Transverse colon (tissue), 4 donors: Measurements from ENCODE around the gene RPTOR. TPM values are rescaled to one million over a fixed set of nuclear protein-coding genes. Genes with fewer than 3 reads are reported as not detected.
"Not testable (repeated sequence)": the region's sequence is repeated elsewhere in the genome, so short reads cannot be mapped to it uniquely, and the experiment has no call there.

Experiments used
- DNase-seq: peaks from one replicate; pipeline ENCODE4 v3.0.0-alpha.2; 2019
- H3K27ac ChIP-seq, 4 donors: fragments of 200-600 bp; sonication (generic); 2 replicates each; pipeline ENCODE4 v1.5.1; 2016 to 2018; ENCODE audit warnings: inconsistent platforms in 4 of 4
- H3K27me3 ChIP-seq: fragments of 200-600 bp; sonication (generic); 2 replicates; pipeline ENCODE4 v1.5.1; 2017; ENCODE audit warnings: inconsistent platforms
- H3K36me3 ChIP-seq, 4 donors: fragments of 200-600 bp; sonication (generic); 2 replicates each; pipeline ENCODE4 v1.5.1; 2017 to 2019; ENCODE audit warnings: inconsistent platforms in 4 of 4
- H3K4me1 ChIP-seq, 4 donors: fragments of 200-600 bp; sonication (generic); 2 replicates each; pipeline ENCODE4 v1.5.1; 2017 to 2020; ENCODE audit warnings: inconsistent platforms in 4 of 4
- H3K4me3 ChIP-seq, 4 donors: fragments of 200-600 bp; sonication (generic); 1 replicate in 1 of 4; 2 replicates in 3 of 4; pipeline versions ENCODE4 v1.5.1 to v1.6.1; 2017 to 2019; ENCODE audit warnings: inconsistent platforms in 4 of 4
- H3K9me3 ChIP-seq, 2 donors: fragments of 200-600 bp; sonication (generic); 2 replicates each; pipeline ENCODE4 v1.5.1; 2017 to 2019; ENCODE audit warnings: inconsistent platforms in 2 of 2
- CTCF ChIP-seq, 5 experiments: fragments of 200-600 bp in 3 of 5; fragments of 450-650 bp in 2 of 5; sonication (generic) in 3 of 5; IDR thresholded peaks; 1 replicate in 2 of 5; 2 replicates in 3 of 5; pipeline ENCODE4 v1.5.1; 2016 to 2017; ENCODE audit warnings: antibody characterized with exemption in 5 of 5, inconsistent platforms in 3 of 5, mild to moderate bottlenecking in 2 of 5, moderate library complexity in 1 of 5
- EP300 ChIP-seq: sonication (generic); formaldehyde crosslinking; IDR thresholded peaks from one replicate; pipeline ENCODE4 v1.6.1; 2017; ENCODE audit warnings: antibody characterized with exemption, low read depth
- POLR2A ChIP-seq: fragments of 450-650 bp; IDR thresholded peaks from one replicate; pipeline ENCODE4 v1.6.1; 2016; ENCODE audit warnings: antibody characterized with exemption, mild to moderate bottlenecking, moderate library complexity
- POLR2AphosphoS5 ChIP-seq, 3 donors: sonication (generic); formaldehyde crosslinking; IDR thresholded peaks; one replicate each; pipeline ENCODE4 v1.6.1; 2016; ENCODE audit warnings: antibody characterized with exemption in 3 of 3
- WGBS, 2 donors: methylation state at CpG; one replicate each; pipeline ENCODE4 v1.1.5; 2018; ENCODE audit warnings: low coverage in 1 of 2; 5-methylcytosine and 5-hydroxymethylcytosine counted together
- in situ Hi-C, 4 donors: fragments of 200-750 bp; cut with MboI; loops; one replicate each; pipeline versions ENCODE4 v1.15.0 to v1.15.1; 2017; ENCODE audit warnings: low sequenced_read_pairs in 3 of 4, low pct_ligation_motif_present in 1 of 4, low pct_unique_long_range_greater_than_20kb in 1 of 4
- intact Hi-C: fragments of 100-400 bp; cut with DNase I; formaldehyde crosslinking; loops from one replicate; pipeline ENCODE4 v1.15.1; 2023; ENCODE audit warnings: low total_unique reads
- total RNA-seq, 4 donors: library from RNA; depleted of rRNA; stranded (reverse); fragments of >200 nt; gene quantifications; one replicate each; pipeline ENCODE4 v1.1.0, GENCODE V29; 2016

Gene RPTOR
- total RNA-seq, 4 donors from 2014 or later, result 28.9 to 79.3 (median 48.0) TPM

- H3K4me1 ChIP-seq, result peaks cover 0 to 16% (median 4%) of the 10 kb centered on the region in 4 donors
- H3K4me3 ChIP-seq, result no peak overlapping the region
- no peaks in the 10 kb centered on the region for H3K36me3 ChIP-seq
- no peaks in the 10 kb centered on the region for H3K9me3 ChIP-seq
- 57 to 65% methylated on average over 5 to 6 of the region's 6 CpGs for WGBS, 2 donors
- in situ Hi-C loops, result no loop called here
- peaks cover 49% of the 10 kb centered on the region for H3K27me3 ChIP-seq
- no peak overlapping the region for H3K27ac ChIP-seq
- intact Hi-C loops, result no loop called here
- no peak for TF ChIP-seq EP300
- no peak for TF ChIP-seq CTCF (IDR thresholded peaks at IDR 0.05)
- no peak for TF ChIP-seq POLR2A
- TF ChIP-seq POLR2AphosphoS5 (IDR thresholded peaks at IDR 0.05), result no peak
- no peak for DNase-seq
Measured at GRCh38 chr17:80529904-80530292, 14.7 kb upstream of the RPTOR start.

GRCh38 chr17:80531400-80531799 lies 13.2 kb upstream of the RPTOR start:
- WGBS, 2 donors, result 61% methylated on average over 7 of the region's 7 CpGs; no CpG with 5 or more reads in 1 of the 2 donors

GRCh38 chr17:80537386-80537785 lies 7.3 kb upstream of the RPTOR start:
- DNase-seq, H3K9me3 ChIP-seq, H3K4me3 ChIP-seq, in situ Hi-C loops, H3K36me3 ChIP-seq, H3K27ac ChIP-seq, intact Hi-C loops, H3K4me1 ChIP-seq: not testable (repeated sequence)
- WGBS, 2 donors, result 93% methylated on average over 14 of the region's 30 CpGs; no CpG with 5 or more reads in 1 of the 2 donors
- H3K27me3 ChIP-seq, result peaks cover 22% of the 10 kb centered on the region

More at GRCh38 chr17:80531400-80531799, 13.2 kb upstream of the RPTOR start:
- no peaks in the 10 kb centered on the region for H3K36me3 ChIP-seq
- H3K9me3 ChIP-seq, result no peaks in the 10 kb centered on the region
- H3K27me3 ChIP-seq, result peaks cover 41% of the 10 kb centered on the region
- H3K27ac ChIP-seq, result no peak overlapping the region
- in situ Hi-C loops, result no loop called here
- TF ChIP-seq POLR2AphosphoS5 (IDR thresholded peaks at IDR 0.05) (no peak), POLR2A (no peak), EP300 (no peak), CTCF (IDR thresholded peaks at IDR 0.05) (no peak)
- no peak overlapping the region for H3K4me3 ChIP-seq
- intact Hi-C loops, result no loop called here
- no peak for DNase-seq
- H3K4me1 ChIP-seq, result peaks cover 0 to 16% (median 4%) of the 10 kb centered on the region in 4 donors

- Histone ChIP-seq H3K27me3 (peaks cover 23% of the 10 kb centered on the region), H3K4me1 (peaks cover 0 to 3% (median 0%) of the 10 kb centered on the region in 4 donors), H3K27ac (no peak overlapping the region), H3K4me3 (no peak overlapping the region), H3K36me3 (no peaks in the 10 kb centered on the region), H3K9me3 (no peaks in the 10 kb centered on the region)
- in situ Hi-C loops, result no loop called here
- WGBS, 2 donors, result 81% methylated on average over 14 of the region's 14 CpGs; no CpG with 5 or more reads in 1 of the 2 donors
- no peak for DNase-seq
- no peak for TF ChIP-seq POLR2A
- TF ChIP-seq EP300, result no peak
- no peak for TF ChIP-seq CTCF (IDR thresholded peaks at IDR 0.05)
- TF ChIP-seq POLR2AphosphoS5 (IDR thresholded peaks at IDR 0.05), result no peak
- intact Hi-C loops, result no loop called here
Measured at GRCh38 chr17:80538484-80538883, 6.2 kb upstream of the RPTOR start.

- in situ Hi-C loops (no loop called here), intact Hi-C loops (no loop called here)
Measured at GRCh38 chr17:80539022-80539641, 5.5 kb upstream of the RPTOR start.

More at GRCh38 chr17:80539022-80539641, 5.5 kb upstream of the RPTOR start:
- no peak for TF ChIP-seq EP300
- no peak for TF ChIP-seq POLR2AphosphoS5 (IDR thresholded peaks at IDR 0.05)
- TF ChIP-seq POLR2A, result no peak
- TF ChIP-seq CTCF (IDR thresholded peaks at IDR 0.05), result no peak
- Histone ChIP-seq H3K27ac (no peak overlapping the region), H3K27me3 (peaks cover 27% of the 10 kb centered on the region), H3K36me3 (no peaks in the 10 kb centered on the region), H3K4me3 (no peak overlapping the region), H3K9me3 (no peaks in the 10 kb centered on the region), H3K4me1 (peaks cover 0 to 4% (median 0%) of the 10 kb centered on the region in 4 donors)
- DNase-seq, result no peak
- 15 to 36% methylated on average over 9 to 12 of the region's 12 CpGs for WGBS, 2 donors
